Measurements from ENCODE around the gene PTPA. TPM values are rescaled to one million over a fixed set of nuclear protein-coding genes. Genes with fewer than 3 reads are reported as not detected.

Gene PTPA
- total RNA-seq, 1 experiment from 2014 or later: 91.8 TPM

DNA sequence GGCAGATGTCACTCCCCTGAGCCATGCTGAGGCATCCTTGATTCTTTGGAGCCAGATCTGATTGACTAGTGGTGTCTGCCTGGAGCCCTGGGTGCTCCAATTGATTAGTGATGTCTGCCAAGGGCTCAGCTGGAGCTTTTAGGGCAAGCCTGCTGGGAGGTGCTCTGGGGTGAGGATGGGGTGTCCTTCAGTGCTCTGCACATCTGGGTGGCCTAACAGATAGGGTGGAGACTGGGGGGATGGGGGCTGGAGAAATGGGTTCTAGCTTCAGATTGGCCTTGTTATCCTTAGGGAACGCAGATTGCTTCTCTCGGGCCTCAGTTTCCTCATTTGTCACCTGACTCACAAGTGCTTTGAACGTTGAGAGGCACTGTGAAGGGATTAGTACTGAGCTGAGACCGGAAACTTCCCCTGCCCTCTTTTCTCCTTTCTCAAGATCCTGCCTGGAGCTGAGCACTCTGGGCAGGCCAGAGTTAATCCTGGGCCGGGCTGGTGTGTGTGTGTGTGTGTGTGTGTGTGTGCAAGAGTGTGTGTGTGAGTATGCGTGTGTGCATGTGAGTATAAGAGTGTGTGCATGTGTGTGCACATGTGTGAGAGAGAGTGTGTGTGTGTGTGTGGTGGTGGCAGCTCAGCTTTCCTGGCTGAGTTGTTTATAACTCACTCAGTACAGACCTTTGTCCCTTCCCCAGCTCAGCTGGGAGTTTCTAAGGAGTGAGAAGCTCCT, 72.4 kb downstream of the PTPA start:
- no peak overlapping the region for H3K4me3 Mint-ChIP-seq (ENCODE audit: unreplicated experiment)
- no peaks in the 10 kb centered on the region for H3K9me3 Mint-ChIP-seq (ENCODE audit: unreplicated experiment)
- no peak for DNase-seq (ENCODE audit: unreplicated experiment)
- CTCF ChIA-PET: interaction anchor here (0.6 to 1.0 kb wide), 3 partner anchors 8 to 140 kb away, joined by 3 to 4 read pairs (median 3); no protein-coding TSS in a partner anchor
- H3K27ac Mint-ChIP-seq (ENCODE audit: low read depth, unreplicated experiment): no peak overlapping the region
- peaks cover 9% of the 10 kb centered on the region for H3K4me1 Mint-ChIP-seq (ENCODE audit: insufficient read depth, unreplicated experiment)
- no peaks in the 10 kb centered on the region for H3K36me3 Mint-ChIP-seq (ENCODE audit: insufficient read depth, unreplicated experiment)
- H3K27me3 Mint-ChIP-seq (ENCODE audit: insufficient read depth, unreplicated experiment): no peaks in the 10 kb centered on the region
- intact Hi-C loops (cut with micrococcal nuclease): no loop called here
- POLR2A ChIA-PET: interaction anchor here (0.6 to 1.1 kb wide), 2 partner anchors 9 to 120 kb away, joined by 3 to 4 read pairs; no protein-coding TSS in a partner anchor
- no TSS peak for BruUV-seq (replicated peaks)
- TF ChIP-seq, protein P1, sequence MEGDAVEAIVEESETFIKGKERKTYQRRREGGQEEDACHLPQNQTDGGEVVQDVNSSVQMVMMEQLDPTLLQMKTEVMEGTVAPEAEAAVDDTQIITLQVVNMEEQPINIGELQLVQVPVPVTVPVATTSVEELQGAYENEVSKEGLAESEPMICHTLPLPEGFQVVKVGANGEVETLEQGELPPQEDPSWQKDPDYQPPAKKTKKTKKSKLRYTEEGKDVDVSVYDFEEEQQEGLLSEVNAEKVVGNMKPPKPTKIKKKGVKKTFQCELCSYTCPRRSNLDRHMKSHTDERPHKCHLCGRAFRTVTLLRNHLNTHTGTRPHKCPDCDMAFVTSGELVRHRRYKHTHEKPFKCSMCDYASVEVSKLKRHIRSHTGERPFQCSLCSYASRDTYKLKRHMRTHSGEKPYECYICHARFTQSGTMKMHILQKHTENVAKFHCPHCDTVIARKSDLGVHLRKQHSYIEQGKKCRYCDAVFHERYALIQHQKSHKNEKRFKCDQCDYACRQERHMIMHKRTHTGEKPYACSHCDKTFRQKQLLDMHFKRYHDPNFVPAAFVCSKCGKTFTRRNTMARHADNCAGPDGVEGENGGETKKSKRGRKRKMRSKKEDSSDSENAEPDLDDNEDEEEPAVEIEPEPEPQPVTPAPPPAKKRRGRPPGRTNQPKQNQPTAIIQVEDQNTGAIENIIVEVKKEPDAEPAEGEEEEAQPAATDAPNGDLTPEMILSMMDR (IDR thresholded peaks at IDR 0.05; ENCODE audit: unreplicated experiment): no peak

DNA sequence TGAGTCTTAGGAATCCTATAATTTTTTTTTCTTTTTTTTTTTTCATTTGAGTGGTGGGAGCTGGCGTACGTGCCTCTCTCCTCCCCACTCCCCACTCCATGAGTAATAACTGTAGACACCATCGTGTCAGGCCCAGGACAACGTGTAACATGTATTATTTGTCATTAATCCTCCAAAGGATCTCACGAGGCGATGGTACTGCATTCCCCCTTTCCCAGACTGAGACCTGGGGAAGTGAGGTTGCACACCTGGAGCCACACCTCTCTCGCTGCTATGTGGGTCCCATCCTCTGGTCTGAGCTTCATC, 73.0 kb downstream of the PTPA start:
- POLR2A ChIA-PET: interaction anchor here (1.1 kb wide), 1 partner anchor 9 kb away, joined by 4 read pairs; no protein-coding TSS in a partner anchor
- Mint-ChIP-seq H3K27me3 (ENCODE audit: insufficient read depth, unreplicated experiment) (no peaks in the 10 kb centered on the region), H3K27ac (ENCODE audit: low read depth, unreplicated experiment) (no peak overlapping the region)

GRCh38 chr9:129184596-129185122, 73.4 kb downstream of the PTPA start:
- intact Hi-C loops (cut with micrococcal nuclease): no loop called here
- no TSS peak for BruUV-seq (replicated peaks)

More for the DNA sequence above, 73.0 kb downstream of the PTPA start:
- intact Hi-C loops (cut with micrococcal nuclease): no loop called here
- Mint-ChIP-seq H3K9me3 (ENCODE audit: unreplicated experiment) (no peaks in the 10 kb centered on the region), H3K36me3 (ENCODE audit: insufficient read depth, unreplicated experiment) (no peaks in the 10 kb centered on the region), H3K4me1 (ENCODE audit: insufficient read depth, unreplicated experiment) (peaks cover 9% of the 10 kb centered on the region), H3K4me3 (ENCODE audit: unreplicated experiment) (no peak overlapping the region)
- BruUV-seq (replicated peaks): no TSS peak
- no peak for DNase-seq (ENCODE audit: unreplicated experiment)
- CTCF ChIA-PET: interaction anchor here (1.0 kb wide), 1 partner anchor 12 kb away, joined by 4 read pairs; no protein-coding TSS in a partner anchor
- TF ChIP-seq, protein P1 (IDR thresholded peaks at IDR 0.05; ENCODE audit: unreplicated experiment): no peak

DNA sequence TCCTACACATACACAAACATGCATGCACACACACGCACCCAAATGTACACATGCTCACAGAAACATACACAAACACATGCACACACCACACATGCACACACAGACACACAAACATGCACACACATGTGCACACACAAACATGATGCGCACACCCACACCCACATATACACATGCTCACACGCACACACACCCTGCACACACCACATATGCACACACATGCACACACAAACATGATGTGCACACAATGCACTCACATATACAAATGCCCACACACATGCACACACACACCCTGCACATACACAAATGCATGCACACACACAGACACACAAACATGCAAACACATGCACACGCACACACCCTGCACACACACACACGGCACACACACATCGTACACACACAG, 74.2 kb downstream of the PTPA start:
- no peak overlapping the region for H3K4me3 Mint-ChIP-seq (ENCODE audit: unreplicated experiment)
- H3K36me3 Mint-ChIP-seq (ENCODE audit: insufficient read depth, unreplicated experiment): no peaks in the 10 kb centered on the region
- no peak for DNase-seq (ENCODE audit: unreplicated experiment)
- H3K4me1 Mint-ChIP-seq (ENCODE audit: insufficient read depth, unreplicated experiment): peaks cover 9% of the 10 kb centered on the region
- ChIA-PET POLR2A (no interaction called here), CTCF (interaction anchor here (0.6 kb wide), 1 partner anchor 14 kb away, joined by 3 read pairs; no protein-coding TSS in a partner anchor)
- H3K27me3 Mint-ChIP-seq (ENCODE audit: insufficient read depth, unreplicated experiment): no peaks in the 10 kb centered on the region
- H3K9me3 Mint-ChIP-seq (ENCODE audit: unreplicated experiment): no peaks in the 10 kb centered on the region
- intact Hi-C loops (cut with micrococcal nuclease): no loop called here
- no TSS peak for BruUV-seq (replicated peaks)
- TF ChIP-seq, protein P1 (IDR thresholded peaks at IDR 0.05; ENCODE audit: unreplicated experiment): no peak
- no peak overlapping the region for H3K27ac Mint-ChIP-seq (ENCODE audit: low read depth, unreplicated experiment)

More at GRCh38 chr9:129184596-129185122, 73.4 kb downstream of the PTPA start:
- peaks cover 9% of the 10 kb centered on the region for H3K4me1 Mint-ChIP-seq (ENCODE audit: insufficient read depth, unreplicated experiment)
- no peaks in the 10 kb centered on the region for H3K27me3 Mint-ChIP-seq (ENCODE audit: insufficient read depth, unreplicated experiment)
- DNase-seq (ENCODE audit: unreplicated experiment): no peak
- no peak overlapping the region for H3K27ac Mint-ChIP-seq (ENCODE audit: low read depth, unreplicated experiment)
- H3K36me3 Mint-ChIP-seq (ENCODE audit: insufficient read depth, unreplicated experiment): no peaks in the 10 kb centered on the region
- POLR2A ChIA-PET: no interaction called here
- TF ChIP-seq, protein P1 (IDR thresholded peaks at IDR 0.05; ENCODE audit: unreplicated experiment): no peak
- CTCF ChIA-PET: interaction anchor here (0.6 to 1.0 kb wide), 2 partner anchors 12 to 179 kb away, joined by 3 to 4 read pairs; no protein-coding TSS in a partner anchor
- no peaks in the 10 kb centered on the region for H3K9me3 Mint-ChIP-seq (ENCODE audit: unreplicated experiment)
- no peak overlapping the region for H3K4me3 Mint-ChIP-seq (ENCODE audit: unreplicated experiment)
